Panc1 (cell line): Measurements from ENCODE around the gene SLC22A6.

ENCODE experiments used
- POLR2AphosphoS5 ChIP-seq: IDR thresholded peaks from 2 replicates; pipeline ENCODE4 v1.6.1; 2012; ENCODE audit warnings: mild to moderate bottlenecking, low read depth, low read length, moderate library complexity
- SIN3A ChIP-seq: IDR thresholded peaks from 2 replicates; pipeline ENCODE4 v1.6.1; 2012; ENCODE audit warnings: low read depth, mild to moderate bottlenecking, low read length, moderate library complexity, borderline replicate concordance; ENCODE audit not compliant: insufficient read depth
- TCF7L2 ChIP-seq: IDR thresholded peaks from 2 replicates; pipeline ENCODE4 v1.6.1; 2011; ENCODE audit warnings: mild to moderate bottlenecking, low read depth, low read length, inconsistent platforms
- TF ChIP-seq, protein P1 (sequence below): fragments of 450-650 bp; IDR thresholded peaks from 2 replicates; pipeline ENCODE4 v1.5.1; 2017; ENCODE audit warnings: mild to moderate bottlenecking
- TF ChIP-seq, protein P2 (sequence below), 2 experiments: IDR thresholded peaks; 2 replicates each; pipeline ENCODE4 v1.6.1; 2011 to 2012; ENCODE audit warnings: low read depth in 2 of 2, control low read depth in 1 of 2, low read length in 1 of 2, mild to moderate bottlenecking in 1 of 2, moderate library complexity in 1 of 2; ENCODE audit not compliant: insufficient read depth in 1 of 2

GRCh38 chr11:62965574-62965973, 19.2 kb downstream of the SLC22A6 start:
- TF ChIP-seq, protein P1, sequence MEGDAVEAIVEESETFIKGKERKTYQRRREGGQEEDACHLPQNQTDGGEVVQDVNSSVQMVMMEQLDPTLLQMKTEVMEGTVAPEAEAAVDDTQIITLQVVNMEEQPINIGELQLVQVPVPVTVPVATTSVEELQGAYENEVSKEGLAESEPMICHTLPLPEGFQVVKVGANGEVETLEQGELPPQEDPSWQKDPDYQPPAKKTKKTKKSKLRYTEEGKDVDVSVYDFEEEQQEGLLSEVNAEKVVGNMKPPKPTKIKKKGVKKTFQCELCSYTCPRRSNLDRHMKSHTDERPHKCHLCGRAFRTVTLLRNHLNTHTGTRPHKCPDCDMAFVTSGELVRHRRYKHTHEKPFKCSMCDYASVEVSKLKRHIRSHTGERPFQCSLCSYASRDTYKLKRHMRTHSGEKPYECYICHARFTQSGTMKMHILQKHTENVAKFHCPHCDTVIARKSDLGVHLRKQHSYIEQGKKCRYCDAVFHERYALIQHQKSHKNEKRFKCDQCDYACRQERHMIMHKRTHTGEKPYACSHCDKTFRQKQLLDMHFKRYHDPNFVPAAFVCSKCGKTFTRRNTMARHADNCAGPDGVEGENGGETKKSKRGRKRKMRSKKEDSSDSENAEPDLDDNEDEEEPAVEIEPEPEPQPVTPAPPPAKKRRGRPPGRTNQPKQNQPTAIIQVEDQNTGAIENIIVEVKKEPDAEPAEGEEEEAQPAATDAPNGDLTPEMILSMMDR, result no peak
- TF ChIP-seq POLR2AphosphoS5 (no peak), TCF7L2 (no peak), SIN3A (no peak)
- TF ChIP-seq, protein P2, sequence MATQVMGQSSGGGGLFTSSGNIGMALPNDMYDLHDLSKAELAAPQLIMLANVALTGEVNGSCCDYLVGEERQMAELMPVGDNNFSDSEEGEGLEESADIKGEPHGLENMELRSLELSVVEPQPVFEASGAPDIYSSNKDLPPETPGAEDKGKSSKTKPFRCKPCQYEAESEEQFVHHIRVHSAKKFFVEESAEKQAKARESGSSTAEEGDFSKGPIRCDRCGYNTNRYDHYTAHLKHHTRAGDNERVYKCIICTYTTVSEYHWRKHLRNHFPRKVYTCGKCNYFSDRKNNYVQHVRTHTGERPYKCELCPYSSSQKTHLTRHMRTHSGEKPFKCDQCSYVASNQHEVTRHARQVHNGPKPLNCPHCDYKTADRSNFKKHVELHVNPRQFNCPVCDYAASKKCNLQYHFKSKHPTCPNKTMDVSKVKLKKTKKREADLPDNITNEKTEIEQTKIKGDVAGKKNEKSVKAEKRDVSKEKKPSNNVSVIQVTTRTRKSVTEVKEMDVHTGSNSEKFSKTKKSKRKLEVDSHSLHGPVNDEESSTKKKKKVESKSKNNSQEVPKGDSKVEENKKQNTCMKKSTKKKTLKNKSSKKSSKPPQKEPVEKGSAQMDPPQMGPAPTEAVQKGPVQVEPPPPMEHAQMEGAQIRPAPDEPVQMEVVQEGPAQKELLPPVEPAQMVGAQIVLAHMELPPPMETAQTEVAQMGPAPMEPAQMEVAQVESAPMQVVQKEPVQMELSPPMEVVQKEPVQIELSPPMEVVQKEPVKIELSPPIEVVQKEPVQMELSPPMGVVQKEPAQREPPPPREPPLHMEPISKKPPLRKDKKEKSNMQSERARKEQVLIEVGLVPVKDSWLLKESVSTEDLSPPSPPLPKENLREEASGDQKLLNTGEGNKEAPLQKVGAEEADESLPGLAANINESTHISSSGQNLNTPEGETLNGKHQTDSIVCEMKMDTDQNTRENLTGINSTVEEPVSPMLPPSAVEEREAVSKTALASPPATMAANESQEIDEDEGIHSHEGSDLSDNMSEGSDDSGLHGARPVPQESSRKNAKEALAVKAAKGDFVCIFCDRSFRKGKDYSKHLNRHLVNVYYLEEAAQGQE (IDR thresholded peaks at IDR 0.05; ENCODE audit: insufficient read depth in 1 of 2, low read depth in 2 of 2, low read length in 1 of 2), result no peak
